ENCODE measurements around the gene CXorf65.

- TF ChIP-seq ARNT (IDR thresholded peaks at IDR 0.05) (no peak), FOXM1 (IDR thresholded peaks at IDR 0.05; ENCODE audit: borderline replicate concordance) (no peak), HDGF (IDR thresholded peaks at IDR 0.05; ENCODE audit: borderline replicate concordance) (no peak), TARDBP (IDR thresholded peaks at IDR 0.05) (no peak), BHLHE40 (IDR thresholded peaks at IDR 0.05; ENCODE audit: borderline replicate concordance) (no peak), ELF4 (IDR thresholded peaks at IDR 0.05) (no peak), PKNOX1 (IDR thresholded peaks at IDR 0.05) (no peak), SP1 (IDR thresholded peaks at IDR 0.05) (no peak), FOXK2 (IDR thresholded peaks at IDR 0.05) (no peak), LEF1 (IDR thresholded peaks at IDR 0.05; ENCODE audit: borderline replicate concordance) (no peak)
These were observed 6.8 kb downstream of the CXorf65 start for GRCh38 chrX:71099736-71100135.
